DOHH2 (cell line): ENCODE measurements around the gene MED13.
A peak's percentile ranks its signal among the peaks of the same experiment; 100 is the strongest.

ENCODE experiments used
- H3F3A ChIP-seq: fragments of 200-600 bp; sonication (generic), shearing (Covaris generic); 2 replicates; pipeline ENCODE4 v1.6.0; 2016; ENCODE audit warnings: antibody characterized with exemption, mild to moderate bottlenecking; ENCODE audit not compliant: control insufficient read depth, insufficient read depth
- H3K27ac ChIP-seq: fragments of 200-600 bp; sonication (generic); 2 replicates; pipeline ENCODE4 v1.5.1; 2014; ENCODE audit warnings: low read depth, mild to moderate bottlenecking, low read length, moderate library complexity
- H3K27me3 ChIP-seq: fragments of 200-600 bp; sonication (generic); 2 replicates; pipeline ENCODE4 v1.6.1; 2014; ENCODE audit warnings: mild to moderate bottlenecking, low read length, mixed read lengths; ENCODE audit not compliant: control insufficient read depth
- H3K36me3 ChIP-seq: fragments of 200-600 bp; sonication (generic); 2 replicates; pipeline ENCODE4 v1.6.1; 2014; ENCODE audit warnings: mild to moderate bottlenecking, low read length, moderate library complexity, mixed read lengths; ENCODE audit not compliant: control insufficient read depth
- H3K4me1 ChIP-seq: fragments of 200-600 bp; sonication (generic); 2 replicates; pipeline ENCODE4 v1.6.1; 2014; ENCODE audit warnings: mild to moderate bottlenecking, low read length, mixed read lengths; ENCODE audit not compliant: control insufficient read depth
- H3K4me2 ChIP-seq: fragments of 200-600 bp; sonication (generic); 2 replicates; pipeline ENCODE4 v1.6.0; 2014; ENCODE audit warnings: mild to moderate bottlenecking, low read length, moderate library complexity
- H3K4me3 ChIP-seq: fragments of 200-600 bp; sonication (generic); 2 replicates; pipeline ENCODE4 v1.5.1; 2014; ENCODE audit warnings: mild to moderate bottlenecking, low read length, mixed read lengths
- H3K79me2 ChIP-seq: fragments of 200-600 bp; sonication (generic); 2 replicates; pipeline ENCODE4 v1.6.1; 2014; ENCODE audit warnings: mild to moderate bottlenecking, low read length, mixed read lengths; ENCODE audit not compliant: control insufficient read depth
- H3K9me2 ChIP-seq: fragments of 200-600 bp; sonication (generic); replicated peaks from 2 replicates; pipeline ENCODE4 v1.6.1; 2014; ENCODE audit warnings: mild to moderate bottlenecking, low read length, mixed read lengths; ENCODE audit not compliant: control insufficient read depth
- H3K9me3 ChIP-seq: fragments of 200-600 bp; sonication (generic); 2 replicates; pipeline ENCODE4 v1.6.1; 2014; ENCODE audit warnings: antibody characterized with exemption, low read length, mixed read lengths; ENCODE audit not compliant: control insufficient read depth, insufficient read depth
- H4K20me1 ChIP-seq: fragments of 200-600 bp; sonication (generic); 2 replicates; pipeline ENCODE4 v1.6.0; 2014; ENCODE audit warnings: low read depth, mild to moderate bottlenecking, antibody characterized with exemption, low read length, moderate library complexity; ENCODE audit not compliant: control insufficient read depth, insufficient read depth
- CTCF ChIP-seq: fragments of 200-600 bp; sonication (generic); IDR thresholded peaks from one replicate; pipeline ENCODE4 v1.5.1; 2014; ENCODE audit warnings: antibody characterized with exemption, mild to moderate bottlenecking, low read depth, low read length; ENCODE audit not compliant: poor library complexity, severe bottlenecking
- EZH2phosphoT487 ChIP-seq: fragments of 200-600 bp; sonication (generic); IDR thresholded peaks from 2 replicates; pipeline ENCODE4 v1.6.1; 2017; ENCODE audit warnings: borderline replicate concordance, mild to moderate bottlenecking, antibody characterized with exemption, low read length, moderate library complexity, mixed read lengths

MED13 gene

DNA sequence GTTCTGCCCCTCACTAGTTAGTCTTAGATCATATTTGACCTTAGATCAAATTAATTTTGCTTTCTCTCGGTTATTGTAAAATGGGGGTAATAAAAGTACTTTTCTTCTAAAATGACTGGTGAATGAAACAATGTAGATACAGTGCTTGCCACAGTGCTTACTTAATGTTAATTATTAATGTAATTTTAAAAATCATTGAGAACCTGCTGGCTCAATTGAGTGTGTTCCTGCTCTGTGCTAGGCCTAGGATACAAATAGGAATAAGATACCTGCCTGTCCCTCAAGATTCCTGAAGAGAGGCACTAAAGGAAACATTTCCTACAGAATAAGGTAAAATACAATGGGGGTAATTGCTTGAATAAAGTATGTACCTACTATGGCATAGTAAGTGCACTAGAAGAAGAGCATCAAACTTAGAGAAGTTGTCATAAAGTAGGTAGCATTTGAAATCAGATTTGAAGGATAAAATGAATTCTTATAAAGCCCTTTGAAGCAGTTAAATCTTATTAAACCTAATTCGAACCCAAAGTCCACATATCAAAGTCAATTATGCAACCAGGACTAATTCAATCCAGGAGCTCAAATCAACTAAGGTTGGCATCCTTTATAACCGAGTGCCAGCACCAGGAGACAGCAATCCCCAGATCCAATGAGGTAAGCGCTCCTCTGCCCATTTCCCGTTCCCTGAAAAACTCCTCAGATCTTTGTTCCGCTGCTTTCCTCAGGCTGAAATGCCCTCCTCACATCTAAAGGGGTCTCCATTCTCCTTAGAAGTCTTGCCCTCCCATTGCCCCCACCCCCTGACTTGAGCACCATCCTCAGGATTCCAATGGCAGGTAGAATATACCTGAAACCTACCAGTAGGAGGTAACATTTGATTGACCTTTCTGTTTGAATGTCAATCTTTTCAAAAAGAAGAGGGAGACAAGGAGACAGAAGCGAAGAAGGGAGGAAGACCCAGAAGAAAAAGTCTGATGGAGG, 2.4 kb upstream of the MED13 start:
- Histone ChIP-seq H3K36me3 (peaks cover 18% of the 10 kb centered on the region), H3K9me2 (no peaks in the 10 kb centered on the region), H3K27me3 (no peaks in the 10 kb centered on the region), H3K4me1 (peaks cover 21% of the 10 kb centered on the region), H3K79me2 (peaks cover 32% of the 10 kb centered on the region), H3K9me3 (no peaks in the 10 kb centered on the region), H3K4me2 (no peak overlapping the region), H3K27ac (no peak overlapping the region), H4K20me1 (peaks cover 19% of the 10 kb centered on the region), H3K4me3 (no peak overlapping the region), H3F3A (no peaks in the 10 kb centered on the region)
- TF ChIP-seq EZH2phosphoT487 (no peak), CTCF (no peak)

DNA sequence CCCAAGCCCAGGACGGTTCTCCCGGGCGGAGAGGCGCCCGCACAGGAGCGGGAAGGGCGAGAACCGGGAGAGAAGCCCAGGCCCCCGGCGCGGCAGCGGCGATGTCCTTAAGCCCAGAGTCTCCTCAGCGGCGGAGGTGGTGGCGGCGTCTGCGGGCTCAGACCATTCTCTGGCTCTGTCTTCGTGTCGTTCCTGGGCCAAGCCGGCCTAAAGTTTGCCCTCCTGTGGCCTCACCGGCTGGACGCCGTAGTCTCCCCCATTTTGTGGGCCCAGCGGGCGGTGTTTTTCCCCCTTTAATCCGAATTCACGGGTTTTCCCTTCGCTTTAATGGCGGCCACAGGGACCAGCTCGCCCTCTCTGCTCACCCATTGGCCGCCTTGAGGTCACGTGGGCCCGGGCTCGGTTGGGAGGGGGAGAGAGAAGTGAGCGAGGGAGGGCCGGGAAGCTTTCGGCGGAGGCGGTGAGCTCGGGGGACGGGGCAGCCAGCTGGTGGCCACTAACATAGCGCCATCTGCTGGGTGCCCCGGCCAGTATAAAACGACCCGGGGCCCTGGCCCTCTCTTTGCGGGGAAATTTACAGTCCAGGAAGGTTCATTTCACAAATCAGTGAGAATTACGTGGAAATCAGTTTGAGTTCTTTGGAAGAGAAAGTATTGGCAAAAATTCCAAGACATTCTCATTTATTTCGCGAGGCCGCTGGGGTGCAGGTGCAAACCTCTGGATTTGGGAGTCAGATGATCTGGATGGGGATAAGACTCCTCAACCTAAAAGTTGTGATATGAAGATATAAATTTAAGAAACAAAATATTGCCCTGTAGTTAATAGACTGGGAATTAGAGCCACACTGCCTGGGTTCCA, 762 bp upstream of the MED13 start:
- H4K20me1 ChIP-seq, result peaks cover 28% of the 10 kb centered on the region
- H3K36me3 ChIP-seq, result peaks cover 33% of the 10 kb centered on the region
- no peaks in the 10 kb centered on the region for H3K27me3 ChIP-seq
- peaks cover 30% of the 10 kb centered on the region for H3K4me1 ChIP-seq
- H3K4me3 ChIP-seq, result peak overlapping the region; percentile 75
- no peaks in the 10 kb centered on the region for H3F3A ChIP-seq
- H3K4me2 ChIP-seq, result peak overlapping the region; percentile 66
- H3K79me2 ChIP-seq, result peaks cover 48% of the 10 kb centered on the region
- H3K27ac ChIP-seq, result peak overlapping the region; percentile 63
- H3K9me2 ChIP-seq, result no peaks in the 10 kb centered on the region
- TF ChIP-seq EZH2phosphoT487 (no peak), CTCF (peak; percentile 97)
- H3K9me3 ChIP-seq, result no peaks in the 10 kb centered on the region

DNA sequence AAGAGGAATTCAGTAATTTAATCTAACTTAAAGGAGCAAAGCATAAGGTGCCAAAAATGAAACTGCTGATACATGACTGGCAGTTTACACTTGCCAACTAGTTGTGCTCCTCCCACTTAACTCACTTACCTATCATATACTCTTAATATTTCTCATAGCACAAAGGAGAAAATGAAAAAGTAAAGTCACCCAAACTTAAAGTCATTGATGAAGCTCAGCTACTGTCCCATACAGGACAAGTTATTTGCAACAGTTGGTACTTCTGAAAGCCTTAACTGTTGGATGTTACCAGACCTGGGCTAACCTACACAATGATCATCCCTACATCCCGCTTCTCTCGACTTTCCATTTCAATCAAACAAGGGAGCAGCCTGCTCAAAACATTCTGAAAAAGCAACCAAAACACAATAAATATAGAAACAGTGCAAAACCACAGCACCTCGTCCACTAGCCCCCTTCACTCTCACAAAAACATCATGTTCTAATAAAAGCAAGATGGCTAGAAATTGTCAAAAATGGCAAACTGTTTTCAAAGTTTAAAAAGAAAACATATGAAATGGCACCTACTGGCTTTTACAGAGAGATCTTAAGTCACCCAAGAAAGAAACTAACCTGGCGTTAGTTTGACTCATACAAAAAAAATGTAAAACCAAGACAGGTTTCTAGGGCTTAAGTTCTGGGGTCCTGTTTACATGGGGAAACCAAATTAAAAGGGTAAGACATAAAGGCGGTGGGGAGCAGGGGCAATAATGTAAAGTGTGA, 868 bp downstream of the MED13 start:
- Histone ChIP-seq H3K27me3 (no peaks in the 10 kb centered on the region), H3K36me3 (peaks cover 43% of the 10 kb centered on the region), H3K9me2 (no peaks in the 10 kb centered on the region), H3K27ac (peak overlapping the region; percentile 46), H3K79me2 (peaks cover 65% of the 10 kb centered on the region), H3F3A (no peaks in the 10 kb centered on the region), H3K9me3 (no peaks in the 10 kb centered on the region), H3K4me2 (peak overlapping the region; percentile 84), H3K4me1 (peaks cover 30% of the 10 kb centered on the region), H4K20me1 (peaks cover 28% of the 10 kb centered on the region), H3K4me3 (peak overlapping the region; percentile 81)
- TF ChIP-seq CTCF (no peak), EZH2phosphoT487 (no peak)
